Astrocyte (in vitro differentiated cells and primary cell): ENCODE data around the gene ABLIM2. TPM values are rescaled to one million over a fixed set of nuclear protein-coding genes. Genes with fewer than 3 reads are reported as not detected.
A peak's percentile ranks its signal among the peaks of the same experiment; 100 is the strongest.

Experiments
- DNase-seq: peaks from one replicate; pipeline ENCODE4 v3.0.0-alpha.2; 2010; ENCODE audit warnings: low read depth
- FAIRE-seq: peaks from 2 replicates; lab custom pipeline; 2011; peaks lifted over from hg19 to GRCh38; lab: Jason Lieb, UNC
- H2AFZ ChIP-seq: 2 replicates; pipeline ENCODE4 v1.6.0; 2012; ENCODE audit warnings: low read depth, low read length, inconsistent platforms
- H3K27ac ChIP-seq: 2 replicates; pipeline ENCODE4 v1.5.1; 2011; ENCODE audit warnings: low read depth, low read length, inconsistent platforms
- H3K27me3 ChIP-seq: 2 replicates; pipeline ENCODE4 v1.6.0; 2011; ENCODE audit warnings: low read length, inconsistent platforms; ENCODE audit not compliant: insufficient read depth
- H3K36me3 ChIP-seq: 2 replicates; pipeline ENCODE4 v1.5.1; 2011; ENCODE audit warnings: low read length, inconsistent platforms; ENCODE audit not compliant: insufficient read depth
- H3K4me1 ChIP-seq: 2 replicates; pipeline ENCODE4 v1.5.1; 2011; ENCODE audit warnings: low read length, inconsistent platforms; ENCODE audit not compliant: insufficient read depth
- H3K4me2 ChIP-seq: 2 replicates; pipeline ENCODE4 v1.6.0; 2012; ENCODE audit warnings: low read length, inconsistent platforms
- H3K4me3 ChIP-seq: 2 replicates; pipeline ENCODE4 v1.5.1; 2011; ENCODE audit warnings: low read depth, mild to moderate bottlenecking, low read length, inconsistent platforms; ENCODE audit not compliant: insufficient read depth
- H3K79me2 ChIP-seq: 2 replicates; pipeline ENCODE4 v1.6.0; 2012; ENCODE audit warnings: mild to moderate bottlenecking, low read length, inconsistent platforms; ENCODE audit not compliant: insufficient read depth
- H3K9ac ChIP-seq: 2 replicates; pipeline ENCODE4 v1.6.0; 2012; ENCODE audit warnings: mild to moderate bottlenecking, low read length, inconsistent platforms
- H3K9me3 ChIP-seq: 2 replicates; pipeline ENCODE4 v1.5.1; 2012; ENCODE audit warnings: low read depth, mild to moderate bottlenecking, low read length, inconsistent platforms; ENCODE audit not compliant: insufficient read depth
- H4K20me1 ChIP-seq: 2 replicates; pipeline ENCODE4 v1.6.0; 2012; ENCODE audit warnings: low read length, inconsistent platforms; ENCODE audit not compliant: insufficient read depth
- H3K27ac Mint-ChIP-seq: one replicate; pipeline ENCODE4 v1.8.0; 2021; ENCODE audit warnings: mild to moderate bottlenecking, mixed read lengths; ENCODE audit not compliant: unreplicated experiment
- H3K27me3 Mint-ChIP-seq: one replicate; pipeline ENCODE4 v1.8.0; 2021; ENCODE audit warnings: low read depth, mixed read lengths; ENCODE audit not compliant: unreplicated experiment
- H3K36me3 Mint-ChIP-seq: one replicate; pipeline ENCODE4 v1.8.0; 2021; ENCODE audit warnings: low read depth, mixed read lengths; ENCODE audit not compliant: unreplicated experiment
- H3K4me1 Mint-ChIP-seq: one replicate; pipeline ENCODE4 v1.8.0; 2021; ENCODE audit warnings: low read depth, mixed read lengths; ENCODE audit not compliant: unreplicated experiment
- H3K4me3 Mint-ChIP-seq: one replicate; pipeline ENCODE4 v1.8.0; 2021; ENCODE audit warnings: mild to moderate bottlenecking, moderate library complexity, mixed read lengths; ENCODE audit not compliant: unreplicated experiment
- H3K9me3 Mint-ChIP-seq: one replicate; pipeline ENCODE4 v1.8.0; 2021; ENCODE audit warnings: mild to moderate bottlenecking, mixed read lengths; ENCODE audit not compliant: unreplicated experiment
- EZH2 ChIP-seq: IDR thresholded peaks from 2 replicates; pipeline ENCODE4 v1.6.1; 2012; ENCODE audit warnings: mild to moderate bottlenecking, low read length, inconsistent platforms; ENCODE audit not compliant: insufficient read depth
- total RNA-seq: library from RNA; stranded (reverse); gene quantifications from 2 replicates; pipeline ENCODE4 v1.2.1, GENCODE V29; 2021
- TF ChIP-seq, protein P1 (sequence below): IDR thresholded peaks from 2 replicates; pipeline ENCODE4 v1.5.1; 2011; ENCODE audit warnings: low read depth, mild to moderate bottlenecking, inconsistent platforms, low read length, moderate library complexity; ENCODE audit not compliant: insufficient read depth

The ABLIM2 gene
- total RNA-seq, 1 donor from 2014 or later, result 0.50 TPM

DNA sequence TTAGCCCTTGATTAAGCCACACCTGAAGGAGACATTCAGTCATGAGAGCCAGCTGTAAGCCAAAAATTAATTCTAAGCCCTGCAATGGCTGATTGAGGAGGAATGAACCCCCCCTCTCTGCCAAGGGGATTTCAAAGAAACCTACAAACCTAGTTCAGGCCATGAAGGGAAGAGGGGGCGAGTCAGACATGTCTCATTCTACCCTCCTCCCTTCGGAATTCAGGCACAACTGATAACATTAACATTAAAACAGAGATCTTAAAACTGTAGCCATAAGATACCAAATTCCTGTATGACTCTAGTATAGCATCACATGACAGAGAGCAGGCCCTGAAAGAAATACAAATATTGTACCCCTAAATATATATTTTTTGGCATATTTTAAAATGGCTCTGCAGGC, 178.6 kb downstream of the ABLIM2 start:
- Mint-ChIP-seq H3K36me3 (no peaks in the 10 kb centered on the region), H3K27me3 (peaks cover 27% of the 10 kb centered on the region), H3K9me3 (peaks cover 1% of the 10 kb centered on the region), H3K4me1 (peaks cover 16% of the 10 kb centered on the region), H3K4me3 (no peak overlapping the region), H3K27ac (peak overlapping the region; percentile 48)
- H3K9me3 ChIP-seq, result no peaks in the 10 kb centered on the region
- H3K4me3 ChIP-seq, result no peak overlapping the region
- H3K27me3 ChIP-seq, result no peaks in the 10 kb centered on the region
- DNase-seq (peak; percentile 40), FAIRE-seq (no peak)
- no peaks in the 10 kb centered on the region for H4K20me1 ChIP-seq
- no peak overlapping the region for H3K27ac ChIP-seq
- no peak overlapping the region for H3K4me2 ChIP-seq
- no peaks in the 10 kb centered on the region for H3K36me3 ChIP-seq
- no peak overlapping the region for H2AFZ ChIP-seq
- TF ChIP-seq, protein P1, sequence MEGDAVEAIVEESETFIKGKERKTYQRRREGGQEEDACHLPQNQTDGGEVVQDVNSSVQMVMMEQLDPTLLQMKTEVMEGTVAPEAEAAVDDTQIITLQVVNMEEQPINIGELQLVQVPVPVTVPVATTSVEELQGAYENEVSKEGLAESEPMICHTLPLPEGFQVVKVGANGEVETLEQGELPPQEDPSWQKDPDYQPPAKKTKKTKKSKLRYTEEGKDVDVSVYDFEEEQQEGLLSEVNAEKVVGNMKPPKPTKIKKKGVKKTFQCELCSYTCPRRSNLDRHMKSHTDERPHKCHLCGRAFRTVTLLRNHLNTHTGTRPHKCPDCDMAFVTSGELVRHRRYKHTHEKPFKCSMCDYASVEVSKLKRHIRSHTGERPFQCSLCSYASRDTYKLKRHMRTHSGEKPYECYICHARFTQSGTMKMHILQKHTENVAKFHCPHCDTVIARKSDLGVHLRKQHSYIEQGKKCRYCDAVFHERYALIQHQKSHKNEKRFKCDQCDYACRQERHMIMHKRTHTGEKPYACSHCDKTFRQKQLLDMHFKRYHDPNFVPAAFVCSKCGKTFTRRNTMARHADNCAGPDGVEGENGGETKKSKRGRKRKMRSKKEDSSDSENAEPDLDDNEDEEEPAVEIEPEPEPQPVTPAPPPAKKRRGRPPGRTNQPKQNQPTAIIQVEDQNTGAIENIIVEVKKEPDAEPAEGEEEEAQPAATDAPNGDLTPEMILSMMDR, result no peak
- no peak for TF ChIP-seq EZH2
- peaks cover 15% of the 10 kb centered on the region for H3K4me1 ChIP-seq
- H3K9ac ChIP-seq, result no peak overlapping the region
- H3K79me2 ChIP-seq, result no peaks in the 10 kb centered on the region

DNA sequence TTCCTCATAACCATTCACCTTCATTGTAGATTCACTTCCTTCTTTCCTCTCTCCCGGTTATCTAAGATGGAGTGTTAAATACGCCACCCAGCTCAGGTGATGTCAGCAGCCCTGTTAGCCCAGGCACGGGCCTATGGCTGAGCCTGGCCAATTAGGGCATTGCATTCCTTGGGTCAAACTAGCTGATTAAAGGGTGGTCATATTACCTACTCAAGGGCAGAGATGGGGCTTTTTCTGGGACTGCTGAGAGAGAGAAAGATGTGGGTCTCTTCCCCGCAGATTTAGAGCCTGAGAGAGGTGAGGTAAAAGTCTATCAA, 179.0 kb downstream of the ABLIM2 start:
- H3K4me3 Mint-ChIP-seq, result no peak overlapping the region
- H3K27ac Mint-ChIP-seq, result no peak overlapping the region
- Histone ChIP-seq H3K79me2 (no peaks in the 10 kb centered on the region), H2AFZ (no peak overlapping the region), H3K4me1 (peaks cover 15% of the 10 kb centered on the region), H3K4me2 (no peak overlapping the region), H3K9ac (no peak overlapping the region), H3K9me3 (no peaks in the 10 kb centered on the region), H3K27me3 (no peaks in the 10 kb centered on the region), H4K20me1 (no peaks in the 10 kb centered on the region), H3K4me3 (no peak overlapping the region), H3K27ac (no peak overlapping the region), H3K36me3 (no peaks in the 10 kb centered on the region)
- no peak for TF ChIP-seq EZH2
- TF ChIP-seq, protein P1, result no peak
- H3K4me1 Mint-ChIP-seq, result peaks cover 16% of the 10 kb centered on the region
- FAIRE-seq, result no peak
- peaks cover 1% of the 10 kb centered on the region for H3K9me3 Mint-ChIP-seq
- no peaks in the 10 kb centered on the region for H3K36me3 Mint-ChIP-seq
- no peak for DNase-seq
- peaks cover 23% of the 10 kb centered on the region for H3K27me3 Mint-ChIP-seq

DNA sequence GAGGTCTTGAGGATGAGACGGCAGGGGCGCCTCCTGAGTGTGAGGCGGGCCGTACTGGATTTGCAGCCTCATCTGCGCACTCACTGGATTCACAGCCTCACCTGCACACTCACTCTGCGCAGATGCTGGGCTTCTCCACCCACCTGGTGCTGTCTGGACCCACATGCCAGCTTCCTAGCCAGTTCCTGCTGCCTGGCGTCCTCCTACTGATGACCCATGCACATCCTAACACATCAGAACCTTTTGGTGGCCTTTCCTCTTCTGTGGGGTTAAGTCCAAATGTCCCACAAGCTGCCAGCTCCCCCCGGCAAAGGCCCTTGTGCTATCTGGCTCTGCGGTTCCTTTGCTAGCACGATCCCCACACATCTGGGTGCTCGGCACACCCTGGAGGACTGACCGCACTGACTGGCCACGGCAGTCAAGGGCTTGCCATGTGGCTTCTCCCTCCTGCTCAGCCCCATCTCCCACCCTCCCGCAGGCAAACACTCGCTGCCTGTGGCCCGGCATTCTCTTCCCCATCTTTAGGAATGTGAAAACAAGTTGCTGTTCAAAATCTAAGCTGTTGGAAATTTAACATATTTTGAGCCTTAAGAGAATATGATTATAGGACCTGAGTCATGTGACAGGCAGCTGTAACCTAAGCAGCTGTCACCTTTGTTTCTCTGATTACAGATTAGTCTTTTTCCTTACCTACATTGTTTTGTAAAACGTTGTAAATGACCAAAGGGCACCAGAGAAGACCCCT, 179.5 kb downstream of the ABLIM2 start:
- Histone ChIP-seq H3K4me3 (no peak overlapping the region), H3K9ac (no peak overlapping the region), H3K36me3 (no peaks in the 10 kb centered on the region), H3K27ac (no peak overlapping the region), H3K9me3 (no peaks in the 10 kb centered on the region), H3K27me3 (no peaks in the 10 kb centered on the region), H3K4me1 (peaks cover 15% of the 10 kb centered on the region), H3K79me2 (no peaks in the 10 kb centered on the region), H3K4me2 (no peak overlapping the region), H2AFZ (no peak overlapping the region), H4K20me1 (no peaks in the 10 kb centered on the region)
- TF ChIP-seq, protein P1, result no peak
- TF ChIP-seq EZH2, result no peak
- FAIRE-seq (no peak), DNase-seq (no peak)
- H3K36me3 Mint-ChIP-seq, result no peaks in the 10 kb centered on the region
- peaks cover 19% of the 10 kb centered on the region for H3K27me3 Mint-ChIP-seq
- H3K4me3 Mint-ChIP-seq, result no peak overlapping the region
- H3K9me3 Mint-ChIP-seq, result peaks cover 1% of the 10 kb centered on the region
- H3K27ac Mint-ChIP-seq, result no peak overlapping the region
- peaks cover 16% of the 10 kb centered on the region for H3K4me1 Mint-ChIP-seq
